Skeletal muscle tissue (tissue), 4 donors: ENCODE data around the gene NDUFS6. TPM values are rescaled to one million over a fixed set of nuclear protein-coding genes. Genes with fewer than 3 reads are reported as not detected.
"Not testable (repeated sequence)": the region's sequence is repeated elsewhere in the genome, so short reads cannot be mapped to it uniquely, and the experiment has no call there.

ENCODE experiments used
- H3K27ac ChIP-seq: one replicate; pipeline ENCODE4 v1.7.0; 2013; ENCODE audit warnings: mild to moderate bottlenecking, low read depth, low read length, inconsistent platforms
- H3K27me3 ChIP-seq, 3 donors: one replicate each; pipeline ENCODE4 v1.7.0; 2013; ENCODE audit warnings: low read length in 3 of 3; ENCODE audit not compliant: control insufficient read depth in 3 of 3, insufficient read depth in 3 of 3
- H3K36me3 ChIP-seq, 3 donors: one replicate each; pipeline ENCODE4 v1.7.0; 2013; ENCODE audit warnings: low read length in 3 of 3; ENCODE audit not compliant: control insufficient read depth in 3 of 3, insufficient read depth in 3 of 3
- H3K4me1 ChIP-seq, 3 donors: one replicate each; pipeline ENCODE4 v1.7.0; 2013; ENCODE audit warnings: low read length in 3 of 3, mild to moderate bottlenecking in 3 of 3; ENCODE audit not compliant: control insufficient read depth in 3 of 3, insufficient read depth in 3 of 3
- H3K4me3 ChIP-seq, 3 donors: one replicate each; pipeline ENCODE4 v1.7.0; 2013; ENCODE audit warnings: low read length in 3 of 3
- H3K9ac ChIP-seq, 3 donors: one replicate each; pipeline ENCODE4 v1.7.0; 2013; ENCODE audit warnings: low read length in 3 of 3, mild to moderate bottlenecking in 3 of 3, moderate library complexity in 2 of 3, low read depth in 1 of 3
- H3K9me3 ChIP-seq, 3 donors: one replicate each; pipeline ENCODE4 v1.7.0; 2013; ENCODE audit warnings: low read length in 3 of 3; ENCODE audit not compliant: control insufficient read depth in 3 of 3
- total RNA-seq: library from RNA; depleted of rRNA; stranded (reverse); fragments of >200 nt; gene quantifications from one replicate; pipeline ENCODE4 v1.2.3, GENCODE V29; 2014
- donor health status: Osteomylitis.

The NDUFS6 gene
- total RNA-seq, 1 donor from 2014 or later, result 37.1 TPM

- Histone ChIP-seq H3K4me1 (no peaks in the 10 kb centered on the region), H3K9ac (no peak overlapping the region), H3K27me3 (peaks cover 12 to 27% (median 22%) of the 10 kb centered on the region in 3 donors), H3K9me3 (no peaks in the 10 kb centered on the region), H3K4me3 (no peak overlapping the region), H3K27ac (no peak overlapping the region), H3K36me3 (no peaks in the 10 kb centered on the region)
Observed at GRCh38 chr5:1836891-1837880, 36.0 kb downstream of the NDUFS6 start.

GRCh38 chr5:1838013-1838412, 36.8 kb downstream of the NDUFS6 start:
- Histone ChIP-seq H3K27me3 (peaks cover 12 to 27% (median 22%) of the 10 kb centered on the region in 3 donors), H3K9ac (no peak overlapping the region), H3K27ac (no peak overlapping the region), H3K9me3 (no peaks in the 10 kb centered on the region), H3K36me3 (no peaks in the 10 kb centered on the region), H3K4me1 (no peaks in the 10 kb centered on the region), H3K4me3 (no peak overlapping the region)

DNA sequence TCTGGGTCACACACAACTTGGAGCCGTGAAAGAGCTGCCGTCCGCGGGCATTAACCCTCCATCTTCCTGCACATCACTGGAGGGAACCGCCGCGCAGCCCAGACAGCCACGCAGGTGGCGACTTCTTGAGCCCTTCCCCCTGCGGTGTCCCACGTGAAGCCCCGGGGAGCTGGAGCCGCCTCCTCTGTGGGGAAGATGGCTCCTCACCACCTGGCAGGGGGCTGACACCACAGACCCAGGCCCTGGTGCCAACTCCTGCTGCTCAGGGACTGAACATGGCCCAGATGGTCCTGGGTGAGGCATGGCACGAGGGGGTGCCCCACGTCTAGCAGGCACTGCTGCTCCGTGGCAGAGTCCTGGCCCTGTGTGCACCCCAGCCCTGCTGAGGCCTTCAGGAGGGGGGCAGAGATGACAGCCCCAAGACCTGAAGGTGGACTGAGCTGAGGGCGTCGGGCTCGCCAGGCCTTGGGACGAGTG, 38.9 kb downstream of the NDUFS6 start:
- Histone ChIP-seq H3K27ac (no peak overlapping the region), H3K36me3 (no peaks in the 10 kb centered on the region), H3K27me3 (peaks cover 12 to 24% (median 21%) of the 10 kb centered on the region in 3 donors), H3K4me3 (no peak overlapping the region), H3K9ac (no peak overlapping the region), H3K4me1 (no peaks in the 10 kb centered on the region), H3K9me3 (no peaks in the 10 kb centered on the region)

GRCh38 chr5:1840741-1841521, 39.7 kb downstream of the NDUFS6 start:
- H3K4me1 ChIP-seq, result no peaks in the 10 kb centered on the region
- no peaks in the 10 kb centered on the region for H3K36me3 ChIP-seq
- no peak overlapping the region for H3K27ac ChIP-seq
- no peaks in the 10 kb centered on the region for H3K9me3 ChIP-seq
- peaks cover 12 to 24% (median 21%) of the 10 kb centered on the region in 3 donors for H3K27me3 ChIP-seq
- no peak overlapping the region for H3K4me3 ChIP-seq
- no peak overlapping the region for H3K9ac ChIP-seq

DNA sequence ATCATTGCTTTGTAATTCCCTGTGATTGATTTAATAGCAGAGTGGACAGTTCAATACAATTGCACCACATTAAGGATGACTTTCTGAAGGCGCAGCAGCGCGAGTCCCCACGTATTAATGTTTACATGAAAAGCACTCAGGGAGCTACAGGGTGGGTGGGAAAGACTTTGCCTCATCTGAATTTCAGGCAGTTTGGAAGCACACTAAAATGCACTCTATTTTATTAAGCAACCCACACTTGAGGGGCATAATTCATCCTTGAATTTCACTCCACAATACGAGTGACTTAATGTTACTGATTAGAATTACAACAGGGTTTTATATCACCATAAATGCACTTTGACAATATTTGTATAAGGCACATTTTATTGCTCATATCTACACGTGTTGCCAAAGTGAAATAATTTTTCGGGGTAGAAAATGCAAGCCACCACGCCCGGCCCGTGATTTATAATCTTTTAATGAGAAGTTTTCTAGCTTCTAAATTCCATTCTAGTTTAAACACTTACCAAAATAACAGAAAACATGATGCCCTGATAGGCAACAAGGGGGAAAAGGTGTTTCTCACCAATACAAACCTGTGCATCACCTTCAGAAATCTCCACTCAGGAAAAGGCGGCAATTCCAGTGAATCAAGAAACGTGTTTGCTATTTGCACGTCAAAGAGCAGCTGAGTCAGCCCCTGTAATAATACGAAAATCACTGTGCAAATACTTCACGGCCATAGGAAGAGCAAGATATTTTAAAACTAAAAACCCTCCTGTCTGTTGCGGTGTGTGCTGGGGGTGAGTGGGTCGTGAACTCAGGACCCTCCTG, 41.0 kb downstream of the NDUFS6 start:
- Histone ChIP-seq H3K27me3 (peaks cover 8 to 21% (median 16%) of the 10 kb centered on the region in 3 donors), H3K9ac (no peak overlapping the region), H3K4me3 (no peak overlapping the region), H3K36me3 (no peaks in the 10 kb centered on the region), H3K9me3 (no peaks in the 10 kb centered on the region), H3K4me1 (no peaks in the 10 kb centered on the region), H3K27ac (no peak overlapping the region)

GRCh38 chr5:1843761-1844160, 42.6 kb downstream of the NDUFS6 start:
- H3K4me3 ChIP-seq, H3K9me3 ChIP-seq, H3K4me1 ChIP-seq, H3K36me3 ChIP-seq, H3K27ac ChIP-seq, H3K9ac ChIP-seq: not testable (repeated sequence)
- peaks cover 14 to 34% (median 22%) of the 10 kb centered on the region in 3 donors for H3K27me3 ChIP-seq

DNA sequence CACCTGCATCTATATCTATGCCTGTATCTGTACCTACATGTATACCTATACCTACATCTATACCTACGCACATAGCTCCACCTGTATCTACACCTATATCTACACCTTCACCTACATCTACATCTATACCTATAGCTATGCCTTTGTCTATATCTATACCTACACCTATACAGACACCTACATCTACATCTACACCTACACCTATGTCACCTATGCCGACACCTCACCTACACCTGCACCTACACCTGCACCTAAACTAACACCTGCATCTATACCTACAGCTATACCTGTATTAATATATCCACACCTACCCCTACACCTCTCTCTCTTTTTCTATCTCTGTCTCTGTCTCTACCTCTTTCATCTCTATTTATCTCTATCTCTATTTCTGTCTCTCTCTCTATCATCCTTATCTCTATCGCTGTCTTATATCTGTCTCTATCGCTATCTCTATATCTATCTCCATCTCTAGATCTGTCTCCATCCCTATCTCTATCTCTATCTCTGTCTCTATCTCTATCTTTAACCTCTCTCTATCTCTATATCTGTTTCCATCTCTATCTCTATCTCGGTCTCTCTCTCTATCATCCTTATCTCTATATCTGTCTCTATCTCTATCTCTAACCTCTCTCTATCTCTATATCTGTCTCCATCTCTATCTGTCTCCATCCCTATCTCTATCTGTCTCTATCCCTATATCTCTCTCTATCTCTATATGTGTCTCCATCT, 43.7 kb downstream of the NDUFS6 start:
- H3K9me3 ChIP-seq, result no peaks in the 10 kb centered on the region
- H3K4me3 ChIP-seq, result no peak overlapping the region
- no peak overlapping the region for H3K27ac ChIP-seq
- H3K9ac ChIP-seq, result no peak overlapping the region
- H3K27me3 ChIP-seq, result peaks cover 23 to 41% (median 31%) of the 10 kb centered on the region in 3 donors
- H3K36me3 ChIP-seq, result no peaks in the 10 kb centered on the region
- H3K4me1 ChIP-seq, result no peaks in the 10 kb centered on the region

DNA sequence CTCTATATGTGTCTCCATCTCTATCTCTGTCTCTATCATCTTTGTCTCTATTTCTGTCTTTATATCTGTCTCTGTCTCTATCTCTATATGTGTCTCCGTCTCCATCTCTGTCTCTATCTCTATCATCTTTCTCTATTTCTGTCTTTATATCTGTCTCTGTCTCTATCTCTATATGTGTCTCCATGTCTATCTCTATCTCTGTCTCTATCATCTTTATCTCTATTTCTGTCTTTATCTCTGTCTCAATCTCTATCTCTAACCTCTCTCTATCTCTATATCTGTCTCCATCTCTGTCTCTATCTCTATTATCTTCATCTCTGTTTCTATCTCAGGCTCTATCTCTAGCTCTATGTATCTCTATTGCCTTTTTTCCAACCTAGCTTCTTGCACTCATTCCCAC, 44.5 kb downstream of the NDUFS6 start:
- Histone ChIP-seq H3K9me3 (no peaks in the 10 kb centered on the region), H3K36me3 (no peaks in the 10 kb centered on the region), H3K4me1 (no peaks in the 10 kb centered on the region), H3K27me3 (peaks cover 26 to 41% (median 32%) of the 10 kb centered on the region in 3 donors), H3K4me3 (no peak overlapping the region), H3K9ac (no peak overlapping the region), H3K27ac (no peak overlapping the region)

GRCh38 chr5:1846583-1846982, 45.4 kb downstream of the NDUFS6 start:
- peaks cover 0 to under 1% (median 0%) of the 10 kb centered on the region in 3 donors for H3K4me1 ChIP-seq
- H3K4me3 ChIP-seq, result no peak overlapping the region
- peaks cover 27 to 41% (median 33%) of the 10 kb centered on the region in 3 donors for H3K27me3 ChIP-seq
- H3K36me3 ChIP-seq, result no peaks in the 10 kb centered on the region
- no peak overlapping the region for H3K27ac ChIP-seq
- no peak overlapping the region for H3K9ac ChIP-seq
- no peaks in the 10 kb centered on the region for H3K9me3 ChIP-seq
